ENCODE measurements around the gene PDGFB. TPM values are rescaled to one million over a fixed set of nuclear protein-coding genes. Genes with fewer than 3 reads are reported as not detected.

PDGFB gene
- total RNA-seq, 6 donors from 2014 or later: 15.4 to 41.7 (median 24.1) TPM

- WGBS, 2 donors: 76 to 84% methylated on average over 20 to 21 of the region's 21 CpGs
- Histone ChIP-seq H3K36me3 (no peaks in the 10 kb centered on the region), H3K27ac (peak overlapping the region; percentile 17 to 93 (median 86)), H3K4me1 (peaks cover 39 to 63% (median 56%) of the 10 kb centered on the region in 4 donors), H3K27me3 (no peaks in the 10 kb centered on the region), H3K9me3 (no peaks in the 10 kb centered on the region), H3K4me3 (no peak overlapping the region)
- DNase-seq: no peak
- TF ChIP-seq EP300 (IDR thresholded peaks at IDR 0.05): no peak
- TF ChIP-seq POLR2AphosphoS5 (IDR thresholded peaks at IDR 0.05): no peak
- no peak for TF ChIP-seq POLR2A (IDR thresholded peaks at IDR 0.05)
- no peak for TF ChIP-seq CTCF (IDR thresholded peaks at IDR 0.05)
- ATAC-seq (ENCODE audit: low FRiP score in 2 of 2): no peak
Observed at GRCh38 chr22:39179841-39180335, 64.9 kb downstream of the PDGFB start.

- H3K4me1 ChIP-seq: peaks cover 39 to 63% (median 56%) of the 10 kb centered on the region in 4 donors
- H3K27me3 ChIP-seq: no peaks in the 10 kb centered on the region
- no peak overlapping the region for H3K4me3 ChIP-seq
- 86 to 92% methylated on average over 6 of the region's 6 CpGs for WGBS, 2 donors
- DNase-seq (no peak), ATAC-seq (ENCODE audit: low FRiP score in 2 of 2) (no peak)
- H3K36me3 ChIP-seq: no peaks in the 10 kb centered on the region
- peak overlapping the region; percentile 17 to 93 (median 86) for H3K27ac ChIP-seq
- TF ChIP-seq EP300 (IDR thresholded peaks at IDR 0.05) (no peak), POLR2AphosphoS5 (IDR thresholded peaks at IDR 0.05) (no peak), POLR2A (IDR thresholded peaks at IDR 0.05) (no peak), CTCF (IDR thresholded peaks at IDR 0.05) (no peak)
- no peaks in the 10 kb centered on the region for H3K9me3 ChIP-seq
Observed at GRCh38 chr22:39179401-39179827, 65.4 kb downstream of the PDGFB start.

GRCh38 chr22:39178206-39179111, 66.3 kb downstream of the PDGFB start:
- peaks cover 46 to 63% (median 61%) of the 10 kb centered on the region in 4 donors for H3K4me1 ChIP-seq
- 77 to 81% methylated on average over 19 of the region's 19 CpGs for WGBS, 2 donors
- no peaks in the 10 kb centered on the region for H3K9me3 ChIP-seq
- no peaks in the 10 kb centered on the region for H3K36me3 ChIP-seq
- peak overlapping the region; percentile 84 to 93 (median 88) for H3K27ac ChIP-seq
- ATAC-seq (ENCODE audit: low FRiP score in 2 of 2) (no peak), DNase-seq (no peak)
- TF ChIP-seq CTCF (IDR thresholded peaks at IDR 0.05): no peak
- no peak for TF ChIP-seq POLR2A (IDR thresholded peaks at IDR 0.05)
- TF ChIP-seq EP300 (IDR thresholded peaks at IDR 0.05): peak in 1 of 4 donors; percentile 38
- peak in 1 of 2 donors; percentile 23 for TF ChIP-seq POLR2AphosphoS5 (IDR thresholded peaks at IDR 0.05)
- no peak overlapping the region for H3K4me3 ChIP-seq
- no peaks in the 10 kb centered on the region for H3K27me3 ChIP-seq

- DNase-seq (peak in 1 of 2 donors; percentile 35), ATAC-seq (ENCODE audit: low FRiP score in 2 of 2) (no peak)
- H3K4me3 ChIP-seq: no peak overlapping the region
- 79% methylated on average over 9 of the region's 9 CpGs for WGBS, 2 donors
- H3K27me3 ChIP-seq: no peaks in the 10 kb centered on the region
- H3K27ac ChIP-seq: peak overlapping the region; percentile 84 to 93 (median 88)
- H3K4me1 ChIP-seq: peaks cover 49 to 70% (median 67%) of the 10 kb centered on the region in 4 donors
- TF ChIP-seq EP300 (IDR thresholded peaks at IDR 0.05) (peak in 2 of 4 donors; percentile 70 to 84), CTCF (IDR thresholded peaks at IDR 0.05) (no peak), POLR2AphosphoS5 (IDR thresholded peaks at IDR 0.05) (peak in 1 of 2 donors; percentile 74)
- no peaks in the 10 kb centered on the region for H3K9me3 ChIP-seq
- no peaks in the 10 kb centered on the region for H3K36me3 ChIP-seq
Observed at GRCh38 chr22:39177791-39178190, 67.0 kb downstream of the PDGFB start.

All from upper lobe of left lung (tissue), 6 donors.